GM23248 (cell line): ENCODE results near the gene SPNS3. TPM values are rescaled to one million over a fixed set of nuclear protein-coding genes. Genes with fewer than 3 reads are reported as not detected.

Source experiments
- DNase-seq: peaks from one replicate; pipeline ENCODE4 v3.0.0-alpha.2; 2015
- H2AFZ ChIP-seq: fragments of 200-600 bp; sonication (generic); 2 replicates; pipeline ENCODE4 v1.6.1; 2016; ENCODE audit warnings: antibody characterized with exemption
- H3F3A ChIP-seq: fragments of 200-600 bp; sonication (generic); 2 replicates; pipeline ENCODE4 v1.6.1; 2016; ENCODE audit warnings: mild to moderate bottlenecking, antibody characterized with exemption, mixed run types; ENCODE audit not compliant: insufficient read depth
- H3K27ac ChIP-seq: fragments of 200-600 bp; sonication (generic); 2 replicates; pipeline ENCODE4 v1.5.1; 2016; ENCODE audit warnings: mild to moderate bottlenecking
- H3K27me3 ChIP-seq: fragments of 200-600 bp; sonication (generic); replicated peaks from 2 replicates; pipeline ENCODE4 v1.6.1; 2016; ENCODE audit warnings: mild to moderate bottlenecking; ENCODE audit not compliant: insufficient read depth
- H3K36me3 ChIP-seq: fragments of 200-600 bp; sonication (generic); 2 replicates; pipeline ENCODE4 v1.6.1; 2016; ENCODE audit warnings: low read depth, mild to moderate bottlenecking
- H3K4me1 ChIP-seq: fragments of 200-600 bp; sonication (generic); 2 replicates; pipeline ENCODE4 v1.6.1; 2016; ENCODE audit warnings: mild to moderate bottlenecking; ENCODE audit not compliant: insufficient read depth
- H3K4me2 ChIP-seq: fragments of 200-600 bp; sonication (generic); one replicate; pipeline ENCODE4 v1.6.1; 2016; ENCODE audit warnings: mild to moderate bottlenecking; ENCODE audit not compliant: unreplicated experiment
- H3K4me3 ChIP-seq: fragments of 200-600 bp; sonication (generic); 2 replicates; pipeline ENCODE4 v1.5.1; 2016; ENCODE audit warnings: mild to moderate bottlenecking
- H3K79me2 ChIP-seq: fragments of 200-600 bp; sonication (generic); 2 replicates; pipeline ENCODE4 v1.6.1; 2016; ENCODE audit warnings: mild to moderate bottlenecking; ENCODE audit not compliant: insufficient read depth
- H3K9ac ChIP-seq: fragments of 200-600 bp; sonication (generic); 2 replicates; pipeline ENCODE4 v1.6.1; 2016; ENCODE audit warnings: mild to moderate bottlenecking
- H3K9me2 ChIP-seq: fragments of 200-600 bp; sonication (generic); 2 replicates; pipeline ENCODE4 v1.6.1; 2016; ENCODE audit warnings: mixed run types, mild to moderate bottlenecking, moderate library complexity; ENCODE audit not compliant: insufficient read depth
- H3K9me3 ChIP-seq: fragments of 200-600 bp; sonication (generic); one replicate; pipeline ENCODE4 v1.6.1; 2017; ENCODE audit warnings: low read depth
- H4K20me1 ChIP-seq: fragments of 200-600 bp; sonication (generic); 2 replicates; pipeline ENCODE4 v1.6.0; 2016; ENCODE audit not compliant: insufficient read depth
- EZH2 ChIP-seq: fragments of 200-600 bp; sonication (generic); IDR thresholded peaks from 2 replicates; pipeline ENCODE4 v1.6.1; 2018; ENCODE audit warnings: antibody characterized with exemption, mild to moderate bottlenecking; ENCODE audit not compliant: insufficient read depth, poor library complexity, severe bottlenecking
- EZH2phosphoT487 ChIP-seq: fragments of 200-600 bp; sonication (generic); IDR thresholded peaks from 2 replicates; pipeline ENCODE4 v1.6.1; 2018; ENCODE audit warnings: antibody characterized with exemption, moderate library complexity, mild to moderate bottlenecking, low read depth; ENCODE audit not compliant: insufficient read depth
- WGBS, 2 experiments: methylation state at CpG; one replicate each; pipeline ENCODE4 v1.1.6; 2015 to 2017; ENCODE audit warnings: low lambda C conversion rate in 2 of 2, low coverage in 1 of 2; ENCODE audit errors: missing lambda C conversion rate in 2 of 2; 5-methylcytosine and 5-hydroxymethylcytosine counted together
- in situ Hi-C: fragments of 300-500 bp; cut with MboI; formaldehyde crosslinking; loops from 2 replicates; pipeline ENCODE4 v1.15.0; 2020
- polyA plus RNA-seq: library from polyadenylated mRNA; unstranded; fragments of >200 nt; fragmentation: Nextera tagmentation; extraction: Ambion mirVana; gene quantifications from 2 replicates; pipeline ENCODE4 v1.2.1, GENCODE V29; 2016
- total RNA-seq: library from RNA; depleted of rRNA; stranded (reverse); fragments of >200 nt; shearing (Covaris generic); gene quantifications from 2 replicates; pipeline ENCODE4 v1.2.3, GENCODE V29; 2014

Gene SPNS3
- total and polyA plus RNA-seq, 2 experiments from 2014 or later: not detected

GRCh38 chr17:4394208-4395110 is 39.3 kb upstream of the SPNS3 start:
- Histone ChIP-seq H3K36me3 (no peaks in the 10 kb centered on the region), H3K79me2 (no peaks in the 10 kb centered on the region), H3K9ac (no peak overlapping the region), H3K4me1 (no peaks in the 10 kb centered on the region), H3K27ac (no peak overlapping the region), H3K4me2 (no peak overlapping the region), H3K4me3 (no peak overlapping the region), H2AFZ (no peak overlapping the region), H3F3A (no peaks in the 10 kb centered on the region), H3K9me2 (no peaks in the 10 kb centered on the region), H4K20me1 (no peaks in the 10 kb centered on the region), H3K27me3 (no peaks in the 10 kb centered on the region), H3K9me3 (no peaks in the 10 kb centered on the region)
- no peak for DNase-seq
- 94 to 95% methylated on average over 5 of the region's 5 CpGs for WGBS, 2 experiments
- TF ChIP-seq EZH2 (no peak), EZH2phosphoT487 (no peak)
- in situ Hi-C loops: no loop called here

- no peak overlapping the region for H3K4me3 ChIP-seq
- no peaks in the 10 kb centered on the region for H3K9me2 ChIP-seq
- H3K9ac ChIP-seq: no peak overlapping the region
- no peak overlapping the region for H3K27ac ChIP-seq
- no peaks in the 10 kb centered on the region for H3K36me3 ChIP-seq
- H3K79me2 ChIP-seq: no peaks in the 10 kb centered on the region
- H3K4me2 ChIP-seq: no peak overlapping the region
- no peaks in the 10 kb centered on the region for H4K20me1 ChIP-seq
- no peaks in the 10 kb centered on the region for H3F3A ChIP-seq
- H3K4me1 ChIP-seq: no peaks in the 10 kb centered on the region
- no peak for DNase-seq
- 83 to 86% methylated on average over 3 of the region's 3 CpGs for WGBS, 2 experiments
- TF ChIP-seq EZH2 (no peak), EZH2phosphoT487 (no peak)
- H3K9me3 ChIP-seq: no peaks in the 10 kb centered on the region
- in situ Hi-C loops: no loop called here
- no peaks in the 10 kb centered on the region for H3K27me3 ChIP-seq
- H2AFZ ChIP-seq: no peak overlapping the region
These were observed 38.6 kb upstream of the SPNS3 start for GRCh38 chr17:4395111-4395478.

GRCh38 chr17:4397840-4398239 is 35.9 kb upstream of the SPNS3 start:
- Histone ChIP-seq H3K36me3 (no peaks in the 10 kb centered on the region), H3K4me1 (no peaks in the 10 kb centered on the region), H3K4me2 (no peak overlapping the region), H3K79me2 (no peaks in the 10 kb centered on the region), H3F3A (no peaks in the 10 kb centered on the region), H3K27me3 (no peaks in the 10 kb centered on the region), H3K4me3 (no peak overlapping the region), H3K9me2 (no peaks in the 10 kb centered on the region), H4K20me1 (no peaks in the 10 kb centered on the region), H3K27ac (no peak overlapping the region), H3K9ac (no peak overlapping the region), H3K9me3 (no peaks in the 10 kb centered on the region), H2AFZ (no peak overlapping the region)
- DNase-seq: no peak
- in situ Hi-C loops: no loop called here
- WGBS, 2 experiments: 88% methylated on average over 6 of the region's 6 CpGs
- no peak for TF ChIP-seq EZH2phosphoT487

GRCh38 chr17:4405038-4405669 is 28.6 kb upstream of the SPNS3 start:
- no peak for DNase-seq
- H3K9me2 ChIP-seq: no peaks in the 10 kb centered on the region
- no peaks in the 10 kb centered on the region for H3K36me3 ChIP-seq
- no peaks in the 10 kb centered on the region for H3K27me3 ChIP-seq
- in situ Hi-C loops: no loop called here
- TF ChIP-seq EZH2 (no peak), EZH2phosphoT487 (no peak)
- no peaks in the 10 kb centered on the region for H3F3A ChIP-seq
- no peak overlapping the region for H3K4me2 ChIP-seq
- H3K9ac ChIP-seq: no peak overlapping the region
- H4K20me1 ChIP-seq: no peaks in the 10 kb centered on the region
- no peaks in the 10 kb centered on the region for H3K4me1 ChIP-seq
- H3K79me2 ChIP-seq: no peaks in the 10 kb centered on the region
- H2AFZ ChIP-seq: no peak overlapping the region
- no peak overlapping the region for H3K4me3 ChIP-seq
- H3K27ac ChIP-seq: no peak overlapping the region
- H3K9me3 ChIP-seq: no peaks in the 10 kb centered on the region
- WGBS, 2 experiments: 74 to 85% methylated on average over 7 of the region's 7 CpGs
